ENCODE results near the gene PLPPR2. TPM values are rescaled to one million over a fixed set of nuclear protein-coding genes. Genes with fewer than 3 reads are reported as not detected.

PLPPR2 gene
- total and polyA plus RNA-seq, 8 donors, result 19.5 to 36.3 (median 25.4) TPM

GRCh38 chr19:11390933-11391680 is 35.9 kb downstream of the PLPPR2 start:
- intact Hi-C loops (cut with DNase I), result no loop called here
- TF ChIP-seq, protein P1, sequence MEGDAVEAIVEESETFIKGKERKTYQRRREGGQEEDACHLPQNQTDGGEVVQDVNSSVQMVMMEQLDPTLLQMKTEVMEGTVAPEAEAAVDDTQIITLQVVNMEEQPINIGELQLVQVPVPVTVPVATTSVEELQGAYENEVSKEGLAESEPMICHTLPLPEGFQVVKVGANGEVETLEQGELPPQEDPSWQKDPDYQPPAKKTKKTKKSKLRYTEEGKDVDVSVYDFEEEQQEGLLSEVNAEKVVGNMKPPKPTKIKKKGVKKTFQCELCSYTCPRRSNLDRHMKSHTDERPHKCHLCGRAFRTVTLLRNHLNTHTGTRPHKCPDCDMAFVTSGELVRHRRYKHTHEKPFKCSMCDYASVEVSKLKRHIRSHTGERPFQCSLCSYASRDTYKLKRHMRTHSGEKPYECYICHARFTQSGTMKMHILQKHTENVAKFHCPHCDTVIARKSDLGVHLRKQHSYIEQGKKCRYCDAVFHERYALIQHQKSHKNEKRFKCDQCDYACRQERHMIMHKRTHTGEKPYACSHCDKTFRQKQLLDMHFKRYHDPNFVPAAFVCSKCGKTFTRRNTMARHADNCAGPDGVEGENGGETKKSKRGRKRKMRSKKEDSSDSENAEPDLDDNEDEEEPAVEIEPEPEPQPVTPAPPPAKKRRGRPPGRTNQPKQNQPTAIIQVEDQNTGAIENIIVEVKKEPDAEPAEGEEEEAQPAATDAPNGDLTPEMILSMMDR (IDR thresholded peaks at IDR 0.05), result no peak

DNA sequence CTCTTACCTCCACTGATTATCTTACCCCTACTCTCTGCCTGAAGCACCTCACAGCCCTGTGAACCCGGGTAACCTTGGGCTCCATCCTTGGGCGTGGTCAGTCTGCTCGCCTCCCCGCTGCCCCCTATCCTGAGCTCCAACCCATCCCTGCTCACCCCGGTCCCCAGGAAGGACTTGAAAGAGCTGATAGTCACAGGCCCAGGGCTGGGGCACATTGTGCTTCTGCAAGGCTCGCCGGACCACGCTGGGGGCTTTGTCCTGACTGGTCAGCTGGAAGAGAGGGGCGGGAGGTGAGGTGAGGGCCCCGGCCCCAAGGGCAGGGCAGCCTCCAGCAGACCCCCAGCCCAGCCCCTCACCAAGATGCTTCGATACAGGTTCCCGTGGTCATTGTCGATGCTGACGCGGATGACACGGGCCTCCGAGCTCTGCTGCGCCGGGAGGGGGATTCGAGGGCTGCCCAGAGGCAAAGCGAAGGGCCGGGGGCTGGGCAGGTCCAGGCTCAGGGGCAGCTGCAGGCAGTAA is 41.9 kb downstream of the PLPPR2 start:
- Histone ChIP-seq H3K27ac (no peak overlapping the region), H3K4me3 (no peak overlapping the region), H3K9me3 (no peaks in the 10 kb centered on the region), H3K36me3 (peaks cover 0 to 12% of the 10 kb centered on the region in 2 donors), H3K4me1 (no peaks in the 10 kb centered on the region), H3K27me3 (no peaks in the 10 kb centered on the region)
- TF ChIP-seq, protein P1 (IDR thresholded peaks at IDR 0.05), result no peak
- ATAC-seq, result no peak
- no peak for DNase-seq
- intact Hi-C loops (cut with DNase I), result no loop called here

More at GRCh38 chr19:11390933-11391680, 35.9 kb downstream of the PLPPR2 start:
- Histone ChIP-seq H3K4me1 (peaks cover 0 to 15% of the 10 kb centered on the region in 2 donors), H3K36me3 (no peaks in the 10 kb centered on the region), H3K9me3 (peaks cover 0 to 10% of the 10 kb centered on the region in 2 donors), H3K27ac (no peak overlapping the region), H3K27me3 (no peaks in the 10 kb centered on the region), H3K4me3 (no peak overlapping the region)
- no peak for DNase-seq
- no peak for ATAC-seq

DNA sequence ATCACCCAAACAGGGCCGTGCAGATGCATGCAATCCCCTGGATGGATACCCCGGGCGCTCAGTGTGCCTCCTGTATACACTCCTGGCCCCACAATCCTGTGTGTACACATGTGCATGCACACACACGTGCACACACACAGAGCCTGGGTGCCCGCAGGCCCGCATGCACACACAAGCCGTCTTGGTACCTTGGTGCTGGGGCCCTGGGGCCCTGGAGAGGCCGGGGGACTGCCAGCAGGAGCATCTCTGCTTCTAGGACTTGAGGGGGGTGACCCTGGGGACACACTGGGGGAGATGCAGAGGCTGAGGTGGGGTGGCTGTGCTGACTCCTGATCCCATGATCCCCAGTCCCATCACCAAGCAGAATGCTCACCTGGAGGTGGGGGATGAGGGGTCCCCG is 44.4 kb downstream of the PLPPR2 start:
- Histone ChIP-seq H3K4me1 (no peaks in the 10 kb centered on the region), H3K4me3 (no peak overlapping the region), H3K27me3 (no peaks in the 10 kb centered on the region), H3K36me3 (peaks cover 0 to 19% of the 10 kb centered on the region in 2 donors), H3K27ac (no peak overlapping the region), H3K9me3 (no peaks in the 10 kb centered on the region)
- no peak for ATAC-seq
- intact Hi-C loops (cut with DNase I), result no loop called here
- TF ChIP-seq, protein P1 (IDR thresholded peaks at IDR 0.05), result no peak
- DNase-seq, result no peak

- H3K4me1 ChIP-seq, result no peaks in the 10 kb centered on the region
Measured at GRCh38 chr19:11400798-11401197, 45.6 kb downstream of the PLPPR2 start.

More at GRCh38 chr19:11400798-11401197, 45.6 kb downstream of the PLPPR2 start:
- Histone ChIP-seq H3K4me3 (no peak overlapping the region), H3K9me3 (no peaks in the 10 kb centered on the region), H3K36me3 (peaks cover 0 to 19% of the 10 kb centered on the region in 2 donors), H3K27me3 (peaks cover 0 to under 1% of the 10 kb centered on the region in 2 donors), H3K27ac (no peak overlapping the region)
- intact Hi-C loops (cut with DNase I), result no loop called here
- TF ChIP-seq, protein P1 (IDR thresholded peaks at IDR 0.05), result no peak
- ATAC-seq (no peak), DNase-seq (no peak)

Measured in left lung (tissue), 10 donors.